Fibroblast of lung (primary cell): ENCODE measurements around the gene GORAB. TPM values are rescaled to one million over a fixed set of nuclear protein-coding genes. Genes with fewer than 3 reads are reported as not detected.
A peak's percentile ranks its signal among the peaks of the same experiment; 100 is the strongest.

ENCODE experiments used
- DNase-seq, 2 donors: peaks; one replicate each; pipeline versions ENCODE4 v3.0.0 to v3.0.0-alpha.2; 2010; ENCODE audit warnings: low read depth in 2 of 2
- H2AFZ ChIP-seq: 2 replicates; pipeline ENCODE4 v1.5.1; 2012; ENCODE audit warnings: low read length, control low read depth, inconsistent platforms
- H3K27ac ChIP-seq: 2 replicates; pipeline ENCODE4 v1.5.1; 2011; ENCODE audit warnings: low read length, control low read depth; ENCODE audit not compliant: insufficient read depth
- H3K27me3 ChIP-seq: 2 replicates; pipeline ENCODE4 v1.5.1; 2011; ENCODE audit warnings: mild to moderate bottlenecking, low read length; ENCODE audit not compliant: control insufficient read depth, insufficient read depth
- H3K36me3 ChIP-seq: 2 replicates; pipeline ENCODE4 v1.5.1; 2011; ENCODE audit warnings: low read length; ENCODE audit not compliant: control insufficient read depth, insufficient read depth
- H3K4me1 ChIP-seq: 2 replicates; pipeline ENCODE4 v1.5.1; 2011; ENCODE audit warnings: low read length; ENCODE audit not compliant: control insufficient read depth, insufficient read depth; ENCODE audit errors: extremely low read depth
- H3K4me2 ChIP-seq: 2 replicates; pipeline ENCODE4 v1.5.1; 2011; ENCODE audit warnings: low read length, control low read depth; ENCODE audit not compliant: insufficient read depth; ENCODE audit errors: extremely low read depth
- H3K4me3 ChIP-seq, 4 experiments: fragments of 200-600 bp in 1 of 4; sonication (generic) in 1 of 4; replicated peaks in 1 of 4; 2 replicates each; pipeline ENCODE4 v1.5.1; 2011 to 2016; ENCODE audit warnings: low read length in 4 of 4, low read depth in 3 of 4, mild to moderate bottlenecking in 3 of 4, control low read depth in 2 of 4, inconsistent platforms in 1 of 4, mixed read lengths in 1 of 4; ENCODE audit not compliant: insufficient read depth in 1 of 4; ENCODE audit errors: control extremely low read depth in 1 of 4
- H3K79me2 ChIP-seq: 2 replicates; pipeline ENCODE4 v1.5.1; 2012; ENCODE audit warnings: mild to moderate bottlenecking, low read length, inconsistent platforms; ENCODE audit not compliant: control insufficient read depth, insufficient read depth
- H3K9ac ChIP-seq: 2 replicates; pipeline ENCODE4 v1.5.1; 2011; ENCODE audit warnings: mild to moderate bottlenecking, low read length, control low read depth; ENCODE audit not compliant: insufficient read depth
- H3K9me3 ChIP-seq: 2 replicates; pipeline ENCODE4 v1.5.1; 2012; ENCODE audit warnings: low read depth, low read length; ENCODE audit not compliant: control insufficient read depth, insufficient read depth
- H4K20me1 ChIP-seq: 2 replicates; pipeline ENCODE4 v1.5.1; 2011; ENCODE audit warnings: low read length; ENCODE audit not compliant: control insufficient read depth, insufficient read depth; ENCODE audit errors: extremely low read depth
- EZH2 ChIP-seq: IDR thresholded peaks from 2 replicates; pipeline ENCODE4 v1.5.1; 2012; ENCODE audit warnings: low read length, control low read depth, mild to moderate bottlenecking; ENCODE audit errors: missing control alignments
- polyA plus RNA-seq, 2 donors: library from polyadenylated mRNA; depleted of rRNA in 1 of 2; stranded (reverse) in 1 of 2; unstranded in 1 of 2; fragments of >200 nt; gene quantifications; 2 replicates each; pipeline ENCODE4 v1.2.1, GENCODE V29; 2011 to 2012; ENCODE audit warnings: missing spikeins in 1 of 2
- total RNA-seq: library from RNA; depleted of rRNA; stranded (reverse); fragments of >200 nt; gene quantifications from 2 replicates; pipeline ENCODE4 v1.2.1, GENCODE V29; 2014
- TF ChIP-seq, protein P1 (sequence below), 2 donors: IDR thresholded peaks in 1 of 2; conservative IDR thresholded peaks in 1 of 2; 1 replicate in 1 of 2; 2 replicates in 1 of 2; pipeline ENCODE4 v1.5.1; 2011 to 2012; ENCODE audit warnings: low read length in 2 of 2, control low read depth in 1 of 2, inconsistent platforms in 1 of 2, low read depth in 1 of 2, mild to moderate bottlenecking in 1 of 2

GORAB gene
- total and polyA plus RNA-seq, 2 donors (not counting 1 experiment from before 2014, with no cell fraction given), result 17.7 to 27.6 TPM

DNA sequence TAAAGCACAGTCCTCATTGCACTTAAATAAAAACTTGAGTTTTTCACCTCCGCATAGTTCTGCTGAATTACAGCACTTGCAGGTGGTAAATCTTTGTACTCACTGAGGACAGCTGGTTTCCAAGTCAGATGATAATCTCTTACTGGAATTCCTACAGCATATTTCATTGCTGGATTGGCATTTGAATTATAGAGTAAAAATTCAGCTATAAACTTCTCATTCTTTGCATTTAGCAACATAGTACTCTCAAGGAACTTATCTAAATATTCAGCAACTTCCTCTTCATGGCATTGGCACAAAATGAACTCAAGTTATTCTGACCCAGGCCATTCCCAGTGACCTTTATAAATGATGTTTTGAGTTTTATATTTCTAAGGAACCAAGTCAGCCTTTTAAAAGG is 23.4 kb downstream of the GORAB start:
- Histone ChIP-seq H3K4me3 (no peak overlapping the region), H3K36me3 (peaks cover 4% of the 10 kb centered on the region), H3K9ac (no peak overlapping the region), H3K4me1 (peaks cover 2% of the 10 kb centered on the region), H4K20me1 (no peaks in the 10 kb centered on the region), H3K4me2 (no peak overlapping the region), H2AFZ (no peak overlapping the region), H3K9me3 (no peaks in the 10 kb centered on the region), H3K27ac (no peak overlapping the region), H3K27me3 (no peaks in the 10 kb centered on the region), H3K79me2 (no peaks in the 10 kb centered on the region)
- peak in 1 of 2 donors; percentile 35 for DNase-seq
- TF ChIP-seq EZH2, result no peak
- TF ChIP-seq, protein P1, sequence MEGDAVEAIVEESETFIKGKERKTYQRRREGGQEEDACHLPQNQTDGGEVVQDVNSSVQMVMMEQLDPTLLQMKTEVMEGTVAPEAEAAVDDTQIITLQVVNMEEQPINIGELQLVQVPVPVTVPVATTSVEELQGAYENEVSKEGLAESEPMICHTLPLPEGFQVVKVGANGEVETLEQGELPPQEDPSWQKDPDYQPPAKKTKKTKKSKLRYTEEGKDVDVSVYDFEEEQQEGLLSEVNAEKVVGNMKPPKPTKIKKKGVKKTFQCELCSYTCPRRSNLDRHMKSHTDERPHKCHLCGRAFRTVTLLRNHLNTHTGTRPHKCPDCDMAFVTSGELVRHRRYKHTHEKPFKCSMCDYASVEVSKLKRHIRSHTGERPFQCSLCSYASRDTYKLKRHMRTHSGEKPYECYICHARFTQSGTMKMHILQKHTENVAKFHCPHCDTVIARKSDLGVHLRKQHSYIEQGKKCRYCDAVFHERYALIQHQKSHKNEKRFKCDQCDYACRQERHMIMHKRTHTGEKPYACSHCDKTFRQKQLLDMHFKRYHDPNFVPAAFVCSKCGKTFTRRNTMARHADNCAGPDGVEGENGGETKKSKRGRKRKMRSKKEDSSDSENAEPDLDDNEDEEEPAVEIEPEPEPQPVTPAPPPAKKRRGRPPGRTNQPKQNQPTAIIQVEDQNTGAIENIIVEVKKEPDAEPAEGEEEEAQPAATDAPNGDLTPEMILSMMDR (conservative IDR thresholded peaks at IDR 0.05 in 1 of 2, IDR thresholded peaks at IDR 0.05 in 1 of 2; ENCODE audit: low read depth in 1 of 2, low read length in 2 of 2), result no peak

GRCh38 chr1:170556917-170557316 is 25.0 kb downstream of the GORAB start:
- Histone ChIP-seq H3K27me3 (no peaks in the 10 kb centered on the region), H3K9ac (no peak overlapping the region), H3K79me2 (no peaks in the 10 kb centered on the region), H3K27ac (peak overlapping the region; percentile 11), H2AFZ (no peak overlapping the region), H3K4me2 (no peak overlapping the region), H4K20me1 (no peaks in the 10 kb centered on the region), H3K4me3 (no peak overlapping the region), H3K4me1 (peaks cover 2% of the 10 kb centered on the region), H3K36me3 (peaks cover 4% of the 10 kb centered on the region), H3K9me3 (no peaks in the 10 kb centered on the region)
- peak in 1 of 2 donors; percentile 82 for DNase-seq
- TF ChIP-seq, protein P1 (conservative IDR thresholded peaks at IDR 0.05 in 1 of 2, IDR thresholded peaks at IDR 0.05 in 1 of 2; ENCODE audit: low read depth in 1 of 2, low read length in 2 of 2), result no peak
- no peak for TF ChIP-seq EZH2

DNA sequence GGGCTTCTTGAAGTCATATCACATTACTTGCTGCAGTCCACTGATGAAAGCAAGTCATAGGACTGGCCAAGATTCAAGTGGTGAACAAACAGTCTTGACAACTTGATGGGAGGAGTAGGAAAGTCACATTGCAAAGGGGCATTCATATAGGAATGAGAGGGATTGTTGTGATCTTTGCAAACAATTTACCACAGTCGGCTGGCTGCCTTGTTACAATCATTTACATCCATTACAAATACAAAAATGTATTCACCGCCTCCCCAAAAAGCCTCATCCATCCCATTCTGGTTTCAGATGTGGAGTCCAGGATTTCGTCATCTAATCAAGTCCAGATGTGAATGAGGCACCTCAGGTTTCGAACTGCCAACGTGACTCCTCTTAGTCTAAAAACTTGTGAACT is 26.8 kb downstream of the GORAB start:
- Histone ChIP-seq H3K36me3 (no peaks in the 10 kb centered on the region), H3K9me3 (no peaks in the 10 kb centered on the region), H3K9ac (no peak overlapping the region), H2AFZ (no peak overlapping the region), H4K20me1 (no peaks in the 10 kb centered on the region), H3K27me3 (no peaks in the 10 kb centered on the region), H3K4me1 (peaks cover 10% of the 10 kb centered on the region), H3K4me2 (no peak overlapping the region), H3K79me2 (no peaks in the 10 kb centered on the region), H3K4me3 (no peak overlapping the region), H3K27ac (no peak overlapping the region)
- no peak for DNase-seq
- TF ChIP-seq, protein P1 (conservative IDR thresholded peaks at IDR 0.05 in 1 of 2, IDR thresholded peaks at IDR 0.05 in 1 of 2; ENCODE audit: low read depth in 1 of 2, low read length in 2 of 2), result no peak
- TF ChIP-seq EZH2, result no peak
